ENCODE data around the gene SPDEF. TPM values are rescaled to one million over a fixed set of nuclear protein-coding genes. Genes with fewer than 3 reads are reported as not detected.

The SPDEF gene
- total RNA-seq, 1 experiment from 2014 or later, result 0.85 TPM

DNA sequence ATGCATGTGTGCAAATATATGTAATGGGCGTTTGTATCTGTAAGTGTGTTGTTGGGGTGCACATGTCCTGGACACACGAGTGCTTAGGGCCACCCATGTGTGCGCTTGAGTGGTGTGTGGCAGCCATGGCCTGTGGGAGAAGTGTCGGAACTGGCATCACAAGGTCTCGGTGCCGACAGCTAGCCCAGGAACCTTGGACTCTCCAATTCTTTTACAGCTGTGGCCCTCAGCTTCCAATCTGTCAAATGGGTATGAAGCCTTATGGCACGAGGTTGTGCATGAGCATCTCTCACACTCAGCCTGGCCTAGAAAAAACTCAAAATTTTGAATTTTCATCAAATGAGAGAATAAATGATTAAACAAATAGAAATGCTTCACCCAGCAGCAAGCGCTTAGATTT, 42.0 kb downstream of the SPDEF start:
- Histone ChIP-seq H3K36me3 (ENCODE audit: low read depth) (no peaks in the 10 kb centered on the region), H3F3A (ENCODE audit: insufficient read depth, low read depth) (0 out of 2 replicates have a peak, but pooled peaks cover 2% of the 10 kb centered on the region), H3K9me2 (ENCODE audit: insufficient read depth) (no peaks in the 10 kb centered on the region), H3K27ac (no peak overlapping the region), H3K4me1 (replicated peaks; ENCODE audit: insufficient read depth) (no peaks in the 10 kb centered on the region), H3K79me2 (ENCODE audit: low read depth) (no peaks in the 10 kb centered on the region), H3K4me2 (no peak overlapping the region), H3K27me3 (ENCODE audit: insufficient read depth, low read depth) (no peaks in the 10 kb centered on the region), H3K4me3 (no peak overlapping the region), H2AFZ (no peak overlapping the region), H3K9me3 (ENCODE audit: insufficient read depth, low read depth) (no peaks in the 10 kb centered on the region; the same call in 1 of the 2 replicates), H4K20me1 (ENCODE audit: insufficient read depth) (no peaks in the 10 kb centered on the region)
- intact Hi-C loops (cut with micrococcal nuclease; ENCODE audit: unreplicated experiment), result no loop called here
- BruUV-seq (replicated peaks), result no TSS peak
- ChIA-PET CTCF (no interaction called here), POLR2A (ENCODE audit: unreplicated experiment) (no interaction called here)
- no peak for TF ChIP-seq EZH2 (IDR thresholded peaks at IDR 0.05; ENCODE audit: low read depth)
- TF ChIP-seq, protein P1, sequence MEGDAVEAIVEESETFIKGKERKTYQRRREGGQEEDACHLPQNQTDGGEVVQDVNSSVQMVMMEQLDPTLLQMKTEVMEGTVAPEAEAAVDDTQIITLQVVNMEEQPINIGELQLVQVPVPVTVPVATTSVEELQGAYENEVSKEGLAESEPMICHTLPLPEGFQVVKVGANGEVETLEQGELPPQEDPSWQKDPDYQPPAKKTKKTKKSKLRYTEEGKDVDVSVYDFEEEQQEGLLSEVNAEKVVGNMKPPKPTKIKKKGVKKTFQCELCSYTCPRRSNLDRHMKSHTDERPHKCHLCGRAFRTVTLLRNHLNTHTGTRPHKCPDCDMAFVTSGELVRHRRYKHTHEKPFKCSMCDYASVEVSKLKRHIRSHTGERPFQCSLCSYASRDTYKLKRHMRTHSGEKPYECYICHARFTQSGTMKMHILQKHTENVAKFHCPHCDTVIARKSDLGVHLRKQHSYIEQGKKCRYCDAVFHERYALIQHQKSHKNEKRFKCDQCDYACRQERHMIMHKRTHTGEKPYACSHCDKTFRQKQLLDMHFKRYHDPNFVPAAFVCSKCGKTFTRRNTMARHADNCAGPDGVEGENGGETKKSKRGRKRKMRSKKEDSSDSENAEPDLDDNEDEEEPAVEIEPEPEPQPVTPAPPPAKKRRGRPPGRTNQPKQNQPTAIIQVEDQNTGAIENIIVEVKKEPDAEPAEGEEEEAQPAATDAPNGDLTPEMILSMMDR (conservative IDR thresholded peaks at IDR 0.05), result no peak
- no peak for DNase-seq

DNA sequence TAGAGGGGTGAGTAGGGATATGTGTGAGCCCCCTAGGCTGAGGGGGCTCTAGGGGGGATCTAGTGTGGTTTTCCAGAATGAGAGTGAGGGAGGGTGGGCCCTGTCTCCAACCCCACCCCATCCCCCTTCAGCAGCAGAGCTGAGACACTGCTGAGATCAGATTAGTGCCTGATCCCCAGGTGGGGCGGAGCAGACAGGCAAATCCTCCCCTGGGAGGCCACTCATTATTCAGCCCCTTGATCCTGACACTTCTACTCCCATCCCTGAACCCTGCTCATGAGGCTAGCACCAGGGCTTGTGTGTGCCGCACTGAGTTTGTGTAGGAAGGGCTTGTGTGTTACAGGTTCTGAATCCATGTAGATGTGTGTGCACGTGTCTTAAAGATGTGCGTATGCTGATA, 42.5 kb downstream of the SPDEF start:
- no peak overlapping the region for H2AFZ ChIP-seq
- DNase-seq, result no peak
- no peaks in the 10 kb centered on the region for H3K27me3 ChIP-seq (ENCODE audit: insufficient read depth, low read depth)
- no peak overlapping the region for H3K4me3 ChIP-seq
- no peaks in the 10 kb centered on the region for H4K20me1 ChIP-seq (ENCODE audit: insufficient read depth)
- H3K9me3 ChIP-seq (ENCODE audit: insufficient read depth, low read depth), result no peaks in the 10 kb centered on the region; the same call in 1 of the 2 replicates
- intact Hi-C loops (cut with micrococcal nuclease; ENCODE audit: unreplicated experiment), result no loop called here
- H3K27ac ChIP-seq, result no peak overlapping the region
- no TSS peak for BruUV-seq (replicated peaks)
- ChIA-PET CTCF (no interaction called here), POLR2A (ENCODE audit: unreplicated experiment) (no interaction called here)
- no peaks in the 10 kb centered on the region for H3K36me3 ChIP-seq (ENCODE audit: low read depth)
- H3K9me2 ChIP-seq (ENCODE audit: insufficient read depth), result no peaks in the 10 kb centered on the region
- no peaks in the 10 kb centered on the region for H3K79me2 ChIP-seq (ENCODE audit: low read depth)
- H3F3A ChIP-seq (ENCODE audit: insufficient read depth, low read depth), result 0 out of 2 replicates have a peak, but pooled peaks cover 6% of the 10 kb centered on the region
- no peak overlapping the region for H3K4me2 ChIP-seq
- TF ChIP-seq, protein P1 (conservative IDR thresholded peaks at IDR 0.05), result no peak
- TF ChIP-seq EZH2 (IDR thresholded peaks at IDR 0.05; ENCODE audit: low read depth), result no peak
- H3K4me1 ChIP-seq (replicated peaks; ENCODE audit: insufficient read depth), result no peaks in the 10 kb centered on the region

DNA sequence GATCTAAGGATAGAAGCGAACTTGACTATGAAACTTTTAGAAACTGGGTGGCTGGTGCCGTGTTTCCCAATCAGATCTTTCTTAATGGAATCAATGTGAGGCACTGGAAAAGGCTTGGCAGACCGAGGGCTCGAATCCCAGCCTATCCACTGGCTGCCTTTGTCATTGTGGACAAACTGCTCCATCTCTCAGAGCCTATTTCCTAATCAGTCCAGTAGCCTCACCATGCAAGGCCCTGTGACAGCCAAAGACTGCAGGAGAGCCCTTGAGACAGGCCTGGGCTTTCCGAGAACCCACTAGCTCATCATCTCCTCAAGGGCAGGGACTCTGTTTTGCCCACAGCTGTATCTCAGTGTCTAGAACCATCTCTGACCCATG, 43.4 kb downstream of the SPDEF start:
- Histone ChIP-seq H3K9me3 (ENCODE audit: insufficient read depth, low read depth) (no peaks in the 10 kb centered on the region; the same call in 1 of the 2 replicates), H3F3A (ENCODE audit: insufficient read depth, low read depth) (0 out of 2 replicates have a peak, but pooled peaks cover 7% of the 10 kb centered on the region), H3K9me2 (ENCODE audit: insufficient read depth) (no peaks in the 10 kb centered on the region), H3K4me1 (replicated peaks; ENCODE audit: insufficient read depth) (no peaks in the 10 kb centered on the region), H2AFZ (no peak overlapping the region), H4K20me1 (ENCODE audit: insufficient read depth) (no peaks in the 10 kb centered on the region), H3K79me2 (ENCODE audit: low read depth) (no peaks in the 10 kb centered on the region), H3K27ac (no peak overlapping the region), H3K4me2 (no peak overlapping the region), H3K4me3 (no peak overlapping the region), H3K27me3 (ENCODE audit: insufficient read depth, low read depth) (no peaks in the 10 kb centered on the region), H3K36me3 (ENCODE audit: low read depth) (no peaks in the 10 kb centered on the region)
- intact Hi-C loops (cut with micrococcal nuclease; ENCODE audit: unreplicated experiment), result no loop called here
- ChIA-PET POLR2A (ENCODE audit: unreplicated experiment) (no interaction called here), CTCF (no interaction called here)
- TF ChIP-seq, protein P1 (conservative IDR thresholded peaks at IDR 0.05), result no peak
- TF ChIP-seq EZH2 (IDR thresholded peaks at IDR 0.05; ENCODE audit: low read depth), result no peak
- DNase-seq, result no peak
- no TSS peak for BruUV-seq (replicated peaks)
